HK-2 (cell line): ENCODE results near the gene DRICH1.
"Not testable (repeated sequence)": the region's sequence is repeated elsewhere in the genome, so short reads cannot be mapped to it uniquely, and the experiment has no call there.

Source experiments
- DNase-seq: peaks from one replicate; pipeline ENCODE4 v3.0.0-alpha.2; 2018; ENCODE audit not compliant: unreplicated experiment

DRICH1 gene, protein sequence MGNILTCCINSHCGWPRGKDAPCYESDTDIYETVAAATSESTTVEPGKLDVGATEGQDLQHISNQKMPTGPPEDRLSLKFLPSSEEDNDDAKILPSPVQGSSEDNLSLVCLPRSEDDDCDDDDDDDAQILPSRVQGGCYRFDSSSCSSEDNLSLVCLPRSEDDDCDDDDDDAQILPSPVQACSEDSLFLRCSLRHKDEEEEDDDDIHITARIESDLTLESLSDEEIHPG

DNA sequence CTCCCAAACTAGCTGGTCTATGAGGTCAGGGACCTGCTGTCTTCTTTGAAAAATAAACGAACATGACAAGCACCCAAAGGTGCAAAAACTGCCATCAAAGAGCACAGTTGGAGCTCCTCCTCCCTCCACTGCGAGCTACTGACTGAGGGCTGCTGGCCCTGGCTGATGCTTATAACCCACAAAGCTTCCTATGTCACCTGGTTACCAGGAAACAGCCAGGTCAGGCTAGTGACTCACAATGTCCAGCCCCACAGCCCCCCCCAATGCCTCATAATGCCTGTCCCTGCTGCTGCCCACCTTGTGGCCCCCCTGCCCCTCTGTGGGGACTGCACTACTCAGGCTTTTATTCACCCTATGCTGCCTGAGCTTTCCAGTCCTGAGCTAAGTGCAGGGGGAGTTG, at the start of gene DRICH1:
TSS of gene DRICH1 (minus strand) at position 144 of the 400 bp plus-strand sequence. CDS start 298 bp downstream, outside the sequence.
- peak; percentile 8 for DNase-seq

DNA sequence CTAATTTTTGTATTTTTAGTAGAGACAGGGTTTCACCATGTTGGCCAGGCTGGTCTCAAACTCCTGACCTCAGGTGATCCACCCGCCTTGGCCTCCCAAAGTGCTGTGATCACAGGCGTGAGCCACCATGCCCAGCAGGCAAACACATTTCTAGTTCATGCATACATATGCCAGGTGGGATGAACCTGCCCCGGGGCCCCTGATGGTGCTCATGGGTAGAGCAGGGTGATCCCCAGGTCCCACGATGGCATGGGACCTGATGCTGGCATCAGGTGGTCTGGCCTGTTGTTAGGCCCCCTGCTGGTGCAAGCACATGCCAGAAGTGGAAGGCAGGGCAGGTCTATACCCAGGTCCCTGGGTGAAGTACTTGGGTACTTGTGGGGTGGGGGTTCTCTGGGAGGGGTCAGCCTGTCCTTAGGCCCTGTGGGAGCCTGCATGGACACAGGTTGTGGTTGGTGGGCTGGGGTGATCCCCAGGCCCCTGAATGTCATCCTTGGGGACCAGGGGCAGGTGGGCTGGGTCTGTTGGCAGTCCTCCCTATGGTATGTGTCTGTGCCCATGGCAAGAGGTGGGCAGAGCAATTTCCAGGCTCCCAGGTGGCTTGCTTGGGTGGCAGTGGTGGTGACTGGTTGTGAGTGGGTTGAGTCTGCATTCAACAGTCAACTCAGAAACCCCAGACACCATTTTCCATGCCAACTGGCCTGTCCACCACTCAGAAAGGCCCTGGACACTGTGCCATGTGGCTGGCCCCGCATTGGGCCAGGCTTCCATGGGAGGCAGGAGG, 49.1 kb upstream of the DRICH1 start:
- no peak for DNase-seq

DNA sequence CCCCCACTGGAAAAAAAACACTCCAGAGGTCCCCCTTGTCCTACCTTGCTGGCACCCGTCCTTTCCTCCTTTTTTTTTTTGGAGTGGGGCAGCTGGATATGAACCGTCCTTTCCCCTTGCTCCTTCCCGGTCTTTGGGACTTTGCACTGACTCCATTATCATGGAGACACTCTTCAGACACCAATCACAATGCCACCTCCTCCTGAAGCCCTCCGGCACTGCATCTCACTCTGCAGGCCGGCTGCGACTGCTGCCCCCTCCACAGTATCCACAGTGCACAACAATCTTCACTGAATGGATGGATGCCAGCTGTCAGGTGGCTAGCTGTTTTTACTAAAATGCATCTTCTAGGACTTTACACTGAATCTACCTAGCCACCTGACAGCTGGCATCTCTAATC, 46.0 kb upstream of the DRICH1 start:
- DNase-seq, result no peak

DNA sequence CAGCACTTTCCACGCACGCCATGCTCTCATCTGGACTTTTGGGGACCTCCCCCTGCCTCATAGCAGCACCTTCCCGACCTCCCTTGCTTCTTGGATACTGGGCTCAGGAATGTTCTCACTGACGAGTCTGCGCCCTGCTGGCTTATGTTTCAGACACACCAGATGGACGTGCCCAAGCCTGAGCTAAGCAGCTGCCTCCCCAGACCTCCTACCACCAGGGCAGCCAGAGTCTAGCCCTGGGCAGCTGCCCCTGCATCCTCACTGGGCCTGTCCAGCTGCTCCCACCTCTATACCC, 45.5 kb upstream of the DRICH1 start:
- no peak for DNase-seq

DNA sequence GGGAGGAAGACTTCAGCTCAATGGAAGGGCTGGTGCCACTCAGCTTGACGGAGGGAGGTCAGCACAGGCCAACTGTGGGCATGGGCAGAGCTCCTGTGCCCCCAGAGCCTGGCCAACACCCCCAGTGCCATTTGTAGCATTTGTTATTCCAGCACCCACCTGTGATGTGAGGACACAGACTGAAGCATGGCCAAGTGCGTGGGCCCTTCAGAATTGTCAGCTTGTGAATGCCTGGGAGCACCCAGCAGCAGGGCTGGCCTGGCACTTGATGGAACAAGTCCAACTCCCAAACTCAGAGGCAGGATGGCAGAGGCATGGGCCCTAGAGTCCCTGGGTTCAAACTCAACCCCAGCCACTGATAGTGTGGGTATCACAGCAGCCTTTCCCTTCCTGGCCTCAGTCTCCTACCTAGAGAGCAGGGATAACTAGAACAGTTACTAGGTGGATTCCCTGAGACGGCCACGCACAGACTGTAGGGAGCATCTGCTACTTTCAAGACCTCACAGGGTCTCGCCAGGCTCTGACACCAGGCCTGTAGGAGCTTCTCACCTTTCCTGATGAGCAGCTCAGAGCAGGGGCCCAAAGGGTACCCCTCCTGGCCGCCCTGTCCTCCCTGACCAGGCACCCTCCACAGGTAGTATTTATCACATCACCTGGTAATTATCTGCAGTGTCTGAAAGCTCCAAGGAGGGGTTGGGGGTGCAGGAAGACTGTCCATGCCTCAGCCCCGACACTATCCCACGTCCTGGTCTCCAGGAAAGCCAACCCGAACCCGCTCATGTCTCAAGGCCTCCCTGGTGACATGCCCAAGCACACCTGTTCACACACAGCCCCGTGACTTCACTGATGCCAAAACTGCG, 45.0 kb upstream of the DRICH1 start:
- DNase-seq, result not testable (repeated sequence)

DNA sequence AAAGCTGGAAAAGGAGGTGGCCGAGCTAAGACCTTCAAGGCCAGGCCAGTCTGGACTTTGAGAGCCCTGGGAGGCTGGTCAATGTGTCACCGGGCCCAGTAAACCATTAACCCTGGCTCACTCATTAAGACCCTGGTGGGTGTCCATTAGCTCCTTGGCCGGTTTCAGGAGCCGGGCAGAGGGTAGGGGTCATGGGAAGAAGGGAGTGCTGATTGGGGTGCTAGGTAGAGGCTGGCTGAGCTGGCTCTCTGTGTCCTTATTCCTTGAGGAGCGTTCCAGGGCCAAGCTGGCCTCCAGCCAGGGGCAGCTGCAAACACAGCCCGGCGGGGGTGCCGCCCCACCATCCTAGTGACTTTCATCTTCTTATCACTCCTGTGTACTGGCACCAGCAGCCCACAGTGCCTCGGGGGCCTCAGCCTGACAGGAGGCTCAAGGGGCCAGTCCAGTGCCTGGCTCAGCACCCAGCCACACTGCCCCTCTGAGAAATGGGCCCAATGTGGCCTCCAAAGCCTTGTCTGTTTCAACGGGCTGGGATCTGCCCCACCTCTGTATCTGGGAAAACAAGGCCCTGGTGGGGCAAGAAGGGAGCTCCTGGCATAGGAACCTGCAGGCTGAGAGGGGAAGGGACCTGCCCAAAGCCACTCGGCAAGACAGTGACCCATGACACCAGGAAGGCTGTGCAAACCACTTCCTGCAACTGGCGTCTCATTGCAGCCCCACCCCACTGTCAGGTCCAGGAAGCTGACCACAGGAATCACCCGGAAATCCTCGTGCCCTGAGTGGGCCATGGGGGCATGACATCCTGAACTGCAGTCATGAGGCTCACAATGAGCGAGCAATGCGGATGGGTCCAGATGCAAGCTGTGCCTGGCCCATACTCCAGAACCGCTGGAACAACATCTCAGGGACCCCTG, 43.6 kb upstream of the DRICH1 start:
- DNase-seq, result peak; percentile 62

DNA sequence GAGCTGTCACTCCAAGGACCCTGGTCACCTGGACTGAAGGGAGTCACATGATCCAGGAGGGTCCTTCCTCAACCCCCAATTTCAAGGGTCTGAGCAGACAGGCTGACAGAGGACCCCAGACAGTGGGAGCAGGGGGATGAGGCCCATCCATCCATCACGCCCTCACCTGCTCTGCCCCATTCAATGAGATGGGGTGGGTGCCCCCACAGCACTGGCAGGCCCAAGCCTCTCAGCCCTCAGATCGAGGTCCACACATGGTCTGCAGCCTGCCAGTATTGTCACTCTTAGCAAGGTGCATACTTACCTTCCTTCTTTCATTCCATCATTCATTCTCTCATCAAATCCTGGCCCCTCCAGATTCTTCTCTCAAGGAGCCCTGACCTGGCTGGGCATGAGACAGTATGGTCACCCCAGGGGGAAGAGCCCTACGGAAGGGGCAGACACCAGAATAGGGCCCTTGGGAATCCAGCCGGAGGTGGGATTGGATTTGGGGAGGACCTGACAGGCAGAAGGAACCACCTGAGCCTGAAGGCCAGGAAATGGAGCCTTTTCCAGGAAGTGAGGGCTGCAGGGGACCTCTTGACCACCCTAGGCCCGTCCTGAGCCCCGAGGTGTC, 42.9 kb upstream of the DRICH1 start:
- DNase-seq, result not testable (repeated sequence)

DNA sequence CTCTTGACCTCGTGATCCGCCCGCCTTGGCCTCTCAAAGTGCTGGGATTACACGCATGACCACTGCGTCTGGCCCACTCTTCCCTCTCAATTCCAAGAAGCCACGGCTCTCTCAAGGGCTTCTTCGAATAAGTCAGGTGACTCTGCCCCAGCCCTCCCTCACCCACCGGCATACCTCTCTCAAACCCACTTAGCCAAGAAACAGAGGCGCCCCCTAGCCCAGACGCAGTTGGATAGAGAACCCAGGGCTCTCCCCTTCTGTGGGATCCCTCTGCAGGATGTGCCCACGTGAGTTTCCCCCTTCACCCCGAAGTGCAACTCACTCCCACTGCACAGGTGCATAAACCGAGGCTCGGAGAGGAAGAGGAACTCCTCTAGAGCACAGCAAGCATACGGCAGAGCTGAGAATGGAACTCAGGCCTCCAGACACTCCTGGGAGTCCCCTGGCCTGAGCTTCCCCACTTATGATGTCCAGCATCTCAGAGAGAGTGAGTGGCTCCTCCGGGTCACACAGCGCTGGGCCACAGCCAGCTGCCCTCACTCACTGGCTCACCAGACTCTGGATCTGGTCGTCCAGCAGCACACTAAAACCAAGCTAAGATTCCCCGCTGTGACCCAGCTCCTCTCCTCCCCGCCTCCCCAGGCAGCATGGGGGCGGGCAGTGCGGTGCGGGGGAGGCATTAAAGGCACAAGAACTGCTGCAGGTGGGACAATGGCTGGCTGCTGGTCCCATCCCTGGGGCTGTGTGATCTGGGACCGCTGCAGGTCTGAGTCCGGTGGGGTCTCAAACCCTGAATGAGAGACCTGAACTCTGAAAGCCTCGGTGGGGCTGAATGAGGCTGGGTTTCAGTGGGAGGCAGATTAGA, 41.9 kb upstream of the DRICH1 start:
- no peak for DNase-seq

DNA sequence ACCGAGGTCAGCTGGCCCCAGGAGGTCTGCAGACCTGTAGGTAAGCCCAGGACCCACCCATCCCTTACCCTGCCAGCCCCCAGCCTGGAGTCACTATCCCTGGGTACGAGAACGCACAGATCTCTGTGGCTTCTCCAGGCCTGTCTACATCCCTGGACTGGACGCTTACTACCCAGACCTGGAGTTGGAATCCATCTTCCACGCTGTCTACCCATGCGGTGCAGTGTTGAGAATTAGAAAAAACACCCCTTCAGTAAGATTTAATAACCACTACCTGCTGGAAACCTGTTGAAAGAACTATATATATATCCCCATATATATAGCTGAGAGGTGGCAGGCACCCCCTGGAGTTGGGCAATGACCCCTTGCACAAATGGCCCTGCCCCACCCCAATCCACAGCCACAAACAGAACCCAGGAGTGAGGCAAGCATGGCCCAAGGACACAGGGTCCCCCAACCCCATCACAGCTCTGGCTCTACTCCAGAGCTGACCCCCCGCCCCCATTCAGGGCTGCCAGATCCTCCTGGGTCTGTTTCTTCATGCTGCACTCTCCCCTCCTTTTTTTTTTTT, 41.0 kb upstream of the DRICH1 start:
- DNase-seq, result no peak

DNA sequence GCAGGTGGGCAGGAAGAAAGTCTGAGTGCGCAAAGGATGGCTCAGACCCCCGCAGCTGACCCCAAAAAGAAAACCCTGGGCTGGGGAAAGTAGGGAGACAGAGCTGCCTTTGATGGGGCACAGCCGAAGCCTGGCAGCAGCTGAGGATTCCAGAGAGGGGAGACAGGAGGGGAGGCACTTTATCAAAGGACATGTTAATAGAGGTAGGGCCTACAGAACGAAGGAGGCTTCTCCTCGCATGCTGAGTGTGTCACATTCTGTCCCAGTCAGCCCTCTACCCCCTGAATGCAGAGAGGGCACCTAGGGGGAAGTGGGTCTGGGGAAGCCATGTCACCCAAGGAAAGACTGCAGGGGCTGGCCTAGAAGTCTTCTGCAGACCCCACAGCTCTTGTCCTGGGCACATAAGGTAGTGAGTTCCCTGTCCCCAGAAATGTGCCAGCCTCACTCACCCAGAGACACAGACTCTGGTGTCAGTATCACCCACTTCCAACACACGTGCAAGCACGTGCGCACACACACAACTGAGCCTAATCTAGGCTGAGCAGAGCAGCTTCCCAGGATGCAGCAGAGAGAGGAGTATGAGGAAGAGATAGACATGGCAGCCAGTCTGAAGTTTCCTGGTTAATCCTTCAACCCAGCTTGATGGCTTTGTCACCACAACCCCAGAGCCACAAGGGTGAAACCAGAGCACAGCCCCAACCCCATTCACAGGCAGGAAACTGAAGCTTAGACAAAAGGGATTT, 40.4 kb upstream of the DRICH1 start:
- DNase-seq, result not testable (repeated sequence)

DNA sequence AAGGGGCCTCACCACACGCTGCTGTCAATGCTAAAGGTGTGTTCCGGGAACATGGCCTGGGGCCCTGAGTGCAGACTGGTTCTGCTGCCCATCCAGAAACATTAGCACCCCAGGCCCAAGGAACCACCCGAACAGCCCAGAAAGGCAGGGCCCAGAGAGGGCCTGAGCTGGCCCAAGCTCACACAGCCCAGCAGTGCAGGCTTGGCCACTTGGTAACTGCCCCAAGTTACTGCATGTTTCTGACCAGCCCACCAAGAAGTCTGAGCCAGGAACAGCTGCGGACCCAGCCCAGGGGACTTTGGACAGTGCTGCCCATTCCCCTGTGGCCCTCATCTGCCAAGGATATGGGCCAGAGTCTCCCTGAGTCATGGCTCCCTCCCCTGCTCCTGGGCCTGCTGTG, 39.3 kb upstream of the DRICH1 start:
- DNase-seq, result not testable (repeated sequence)

DNA sequence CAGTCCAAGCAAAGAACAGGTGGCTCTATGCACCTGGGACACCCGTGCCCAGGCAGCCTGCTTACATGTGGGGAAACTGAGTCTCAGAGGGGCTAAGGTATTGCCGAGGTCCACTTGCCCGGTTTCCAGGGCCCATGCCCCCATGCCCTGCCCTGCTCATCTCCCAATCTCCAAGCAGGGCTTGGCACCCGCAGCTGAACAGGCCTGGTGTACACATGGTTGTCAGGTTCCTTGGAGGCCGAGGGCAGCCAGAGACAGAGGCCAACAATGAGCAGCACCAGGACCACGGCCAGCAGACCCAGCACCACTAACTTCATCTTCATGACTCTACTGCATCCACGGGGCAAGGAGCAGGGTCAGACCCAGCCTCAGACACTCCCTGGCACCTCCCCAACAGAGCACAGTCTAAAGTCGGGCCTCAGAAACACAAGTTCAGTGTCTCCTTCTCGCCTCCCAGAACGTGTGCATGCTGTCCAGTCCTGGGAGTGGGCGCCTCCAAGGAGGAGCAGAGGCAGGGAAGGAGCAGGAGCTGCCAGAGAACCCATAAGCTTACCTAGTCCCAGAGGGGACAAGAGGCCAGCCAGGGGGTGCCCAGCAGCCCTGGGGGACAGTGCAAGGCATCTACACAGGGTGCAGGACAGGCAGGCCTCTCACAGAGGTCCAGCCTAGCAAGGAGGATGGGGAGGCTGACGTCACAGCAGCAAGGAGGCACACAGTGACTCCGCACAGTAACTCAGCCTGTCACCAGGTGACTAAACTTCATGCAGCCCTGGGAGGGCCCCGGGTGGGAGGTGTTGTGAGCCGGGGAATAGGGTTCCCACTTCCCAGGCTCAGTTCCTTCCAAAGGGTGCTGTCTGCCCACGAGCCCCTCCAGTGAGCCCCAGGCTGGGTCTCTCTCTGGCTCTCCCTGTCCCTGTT, 38.5 kb upstream of the DRICH1 start:
- no peak for DNase-seq

DNA sequence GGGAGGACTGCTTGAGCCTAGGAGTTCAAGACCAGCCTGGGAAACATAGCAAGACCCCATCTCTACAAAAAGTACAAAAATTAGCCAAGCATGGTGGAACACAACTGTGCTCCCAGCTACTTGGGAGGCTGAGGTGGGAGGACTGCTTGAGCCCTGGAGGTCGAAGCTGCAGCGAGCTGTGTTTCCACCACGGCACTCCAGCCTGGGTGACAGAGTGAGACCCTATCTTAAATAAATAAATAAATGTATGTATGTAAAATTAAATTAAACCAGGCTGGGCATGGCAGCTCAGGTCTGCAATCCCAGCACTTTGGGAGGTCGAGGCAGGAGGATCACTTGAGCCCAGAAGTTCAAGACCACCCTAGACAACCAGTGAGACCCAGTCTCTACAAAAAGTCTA, 28.3 kb upstream of the DRICH1 start:
- DNase-seq, result not testable (repeated sequence)

DNA sequence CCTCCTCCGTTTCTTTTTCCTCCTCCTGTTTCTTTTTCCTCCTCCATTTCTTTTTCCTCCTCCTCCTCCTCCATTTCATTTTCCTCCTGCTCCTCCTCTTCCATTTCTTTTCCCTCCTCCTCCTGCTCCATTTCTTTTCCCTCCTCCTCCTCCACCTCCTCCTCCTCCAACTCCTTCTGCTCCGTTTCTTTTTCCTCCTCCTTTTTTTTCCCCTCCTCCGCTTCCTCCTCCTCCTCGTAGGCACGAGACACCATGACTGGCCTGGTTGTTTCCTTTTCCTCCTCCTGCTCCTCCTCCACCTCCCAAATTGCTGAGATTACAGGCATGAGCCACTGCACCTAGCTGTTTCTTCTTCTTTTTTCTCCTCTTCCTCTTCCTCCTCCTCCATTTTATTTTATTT, 25.6 kb upstream of the DRICH1 start:
- no peak for DNase-seq

DNA sequence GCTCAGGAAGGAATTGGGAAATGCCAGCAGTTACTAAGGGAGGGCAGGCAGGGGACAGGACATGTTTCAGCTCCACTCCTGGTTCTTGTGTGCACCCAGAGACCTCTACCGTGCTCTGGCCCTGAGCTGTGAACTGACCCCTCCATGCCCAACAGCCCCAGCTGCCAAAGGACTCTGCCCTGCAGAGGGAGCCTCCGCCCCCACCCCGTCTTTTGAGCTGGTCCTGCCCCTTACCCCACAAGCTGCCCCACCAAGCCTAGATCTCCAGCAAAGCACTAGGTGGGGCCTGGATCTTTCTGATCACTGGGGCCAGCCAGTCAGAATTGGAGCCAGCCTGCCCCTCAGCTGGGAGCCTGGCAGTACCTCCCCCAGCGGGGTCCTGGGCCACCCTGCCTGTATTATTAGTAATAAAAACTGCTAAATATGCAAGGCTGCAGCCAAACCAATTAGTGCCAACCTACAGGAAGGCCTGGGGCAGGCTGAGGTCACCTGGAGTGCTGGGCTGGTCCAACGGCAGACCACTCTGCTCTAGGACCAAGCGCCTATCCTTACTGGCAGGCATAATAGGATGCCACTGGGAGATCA, 23.9 kb upstream of the DRICH1 start:
- DNase-seq, result no peak

DNA sequence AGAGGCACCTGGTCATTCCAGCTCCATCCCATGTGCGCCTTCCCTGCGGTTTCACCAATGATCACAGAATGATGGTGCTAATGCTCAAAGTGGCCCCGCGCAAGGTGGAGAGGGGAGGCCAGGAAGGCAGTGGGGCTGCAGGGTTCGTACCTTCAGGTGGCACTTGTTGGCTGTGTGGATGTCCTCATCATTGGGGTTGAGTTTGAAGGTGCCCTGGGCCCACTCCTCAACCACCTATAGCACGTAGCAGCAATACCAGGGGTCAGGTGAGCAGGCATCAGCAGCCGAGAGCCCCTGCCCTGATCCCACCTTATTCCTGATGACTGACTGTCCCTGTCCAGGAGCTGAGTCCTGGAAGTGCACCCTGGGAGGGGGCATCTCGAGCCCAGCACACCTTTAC, 20.6 kb upstream of the DRICH1 start:
- no peak for DNase-seq

DNA sequence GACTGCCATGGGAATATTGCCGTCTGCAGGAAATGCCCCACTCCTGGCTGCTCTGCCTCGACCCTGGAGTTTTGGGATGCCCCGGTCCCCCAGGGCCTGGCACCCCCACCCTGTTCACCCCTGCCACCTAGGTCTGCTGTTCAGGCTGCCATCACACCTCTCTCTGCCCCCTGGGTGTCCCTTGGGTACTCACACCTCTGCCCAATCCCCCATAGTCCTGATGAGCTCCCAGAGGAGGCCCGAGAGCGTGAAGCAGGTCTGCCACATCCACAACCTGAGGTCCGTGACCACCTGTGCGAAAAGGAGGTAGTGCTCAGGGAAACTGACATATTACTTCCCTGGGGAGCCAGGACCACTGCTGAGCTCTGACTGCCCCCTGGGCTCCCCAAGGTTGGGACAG, 20.2 kb upstream of the DRICH1 start:
- no peak for DNase-seq

DNA sequence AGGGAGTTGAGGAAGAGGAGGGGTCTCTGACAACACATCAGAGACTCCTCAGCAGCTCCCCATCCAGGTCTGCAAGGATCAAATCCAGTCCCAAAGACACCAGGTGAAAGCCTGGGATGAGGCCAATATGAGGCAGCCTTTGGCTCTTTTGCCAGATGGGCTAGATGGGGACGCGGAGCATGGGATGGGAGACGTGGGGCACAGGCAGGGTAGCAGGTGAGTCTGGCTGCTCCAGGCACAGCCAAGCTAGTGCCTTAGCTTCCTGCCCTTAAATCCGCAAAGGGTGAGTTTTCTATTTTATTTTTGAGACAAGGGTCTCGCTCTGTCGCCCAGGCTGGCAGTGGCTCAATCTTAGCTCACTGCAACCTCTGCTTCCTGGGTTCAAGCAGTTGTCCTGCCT, 19.6 kb upstream of the DRICH1 start:
- no peak for DNase-seq
